Heart left ventricle (tissue), 13 donors: Measurements from ENCODE around the gene LIG4.

Experiments
- CTCF ChIP-seq, 12 donors: fragments of 200-600 bp; sonication (generic) in 4 of 12; IDR thresholded peaks; one replicate each; pipeline versions ENCODE4 v1.5.0 to v1.8.0; 2018 to 2022; ENCODE audit warnings: antibody characterized with exemption in 12 of 12, mild to moderate bottlenecking in 5 of 12
- POLR2A ChIP-seq, 2 donors: fragments of 450-650 bp; IDR thresholded peaks; one replicate each; pipeline ENCODE4 v1.6.1; 2017; ENCODE audit warnings: antibody characterized with exemption in 2 of 2, mild to moderate bottlenecking in 2 of 2, moderate library complexity in 2 of 2
- donor health status: ischemic (EF 13 %, LVEDD 7.1; RV severe dilation, severe dysfunction).
- donor health status: DM: no; HTN: yes; CAD: no.
- donor health status: DM: no; HTN: no; CAD: no.
- donor health status: ischemic (EF 25% LVEDD 6.9; RV normal size, moderate dysfunction).
- donor health status: ischemic (EF 25% LVEDD 5.7; RV mildly dilated, moderate dysfunction).
- donor health status: ischemic (EF 35%, LVEDD 5.7; RV mildly dilated, moderate dysfunction).
- donor health status: nonischemic (EF 11% LVEDD 7.7; RV severe dilation, severe dysfunction).
- donor health status: DM: yes; HTN: yes; CAD: no.
- donor health status: PGD.
- donor health status: ischemic (EF 29% LVEDD 5.4; RV normal size, mild dysfunction).
- donor health status: nonischemic (EF 23%, LVEDD 6.1; RV moderate dilation, normal function).

GRCh38 chr13:108230377-108230776, 15.0 kb upstream of the LIG4 start:
- TF ChIP-seq POLR2A (IDR thresholded peaks at IDR 0.05) (no peak), CTCF (IDR thresholded peaks at IDR 0.05) (no peak)
